GM23248 (cell line): ENCODE measurements around the gene ARL9. TPM values are rescaled to one million over a fixed set of nuclear protein-coding genes. Genes with fewer than 3 reads are reported as not detected.

ENCODE experiments used
- DNase-seq: peaks from one replicate; pipeline ENCODE4 v3.0.0-alpha.2; 2015
- H2AFZ ChIP-seq: fragments of 200-600 bp; sonication (generic); 2 replicates; pipeline ENCODE4 v1.6.1; 2016; ENCODE audit warnings: antibody characterized with exemption
- H3F3A ChIP-seq: fragments of 200-600 bp; sonication (generic); 2 replicates; pipeline ENCODE4 v1.6.1; 2016; ENCODE audit warnings: mild to moderate bottlenecking, antibody characterized with exemption, mixed run types; ENCODE audit not compliant: insufficient read depth
- H3K27ac ChIP-seq: fragments of 200-600 bp; sonication (generic); 2 replicates; pipeline ENCODE4 v1.5.1; 2016; ENCODE audit warnings: mild to moderate bottlenecking
- H3K27me3 ChIP-seq: fragments of 200-600 bp; sonication (generic); replicated peaks from 2 replicates; pipeline ENCODE4 v1.6.1; 2016; ENCODE audit warnings: mild to moderate bottlenecking; ENCODE audit not compliant: insufficient read depth
- H3K36me3 ChIP-seq: fragments of 200-600 bp; sonication (generic); 2 replicates; pipeline ENCODE4 v1.6.1; 2016; ENCODE audit warnings: low read depth, mild to moderate bottlenecking
- H3K4me1 ChIP-seq: fragments of 200-600 bp; sonication (generic); 2 replicates; pipeline ENCODE4 v1.6.1; 2016; ENCODE audit warnings: mild to moderate bottlenecking; ENCODE audit not compliant: insufficient read depth
- H3K4me2 ChIP-seq: fragments of 200-600 bp; sonication (generic); one replicate; pipeline ENCODE4 v1.6.1; 2016; ENCODE audit warnings: mild to moderate bottlenecking; ENCODE audit not compliant: unreplicated experiment
- H3K4me3 ChIP-seq: fragments of 200-600 bp; sonication (generic); 2 replicates; pipeline ENCODE4 v1.5.1; 2016; ENCODE audit warnings: mild to moderate bottlenecking
- H3K79me2 ChIP-seq: fragments of 200-600 bp; sonication (generic); 2 replicates; pipeline ENCODE4 v1.6.1; 2016; ENCODE audit warnings: mild to moderate bottlenecking; ENCODE audit not compliant: insufficient read depth
- H3K9ac ChIP-seq: fragments of 200-600 bp; sonication (generic); 2 replicates; pipeline ENCODE4 v1.6.1; 2016; ENCODE audit warnings: mild to moderate bottlenecking
- H3K9me2 ChIP-seq: fragments of 200-600 bp; sonication (generic); 2 replicates; pipeline ENCODE4 v1.6.1; 2016; ENCODE audit warnings: mixed run types, mild to moderate bottlenecking, moderate library complexity; ENCODE audit not compliant: insufficient read depth
- H3K9me3 ChIP-seq: fragments of 200-600 bp; sonication (generic); one replicate; pipeline ENCODE4 v1.6.1; 2017; ENCODE audit warnings: low read depth
- H4K20me1 ChIP-seq: fragments of 200-600 bp; sonication (generic); 2 replicates; pipeline ENCODE4 v1.6.0; 2016; ENCODE audit not compliant: insufficient read depth
- EZH2 ChIP-seq: fragments of 200-600 bp; sonication (generic); IDR thresholded peaks from 2 replicates; pipeline ENCODE4 v1.6.1; 2018; ENCODE audit warnings: antibody characterized with exemption, mild to moderate bottlenecking; ENCODE audit not compliant: insufficient read depth, poor library complexity, severe bottlenecking
- EZH2phosphoT487 ChIP-seq: fragments of 200-600 bp; sonication (generic); IDR thresholded peaks from 2 replicates; pipeline ENCODE4 v1.6.1; 2018; ENCODE audit warnings: antibody characterized with exemption, moderate library complexity, mild to moderate bottlenecking, low read depth; ENCODE audit not compliant: insufficient read depth
- WGBS, 2 experiments: methylation state at CpG; one replicate each; pipeline ENCODE4 v1.1.6; 2015 to 2017; ENCODE audit warnings: low lambda C conversion rate in 2 of 2, low coverage in 1 of 2; ENCODE audit errors: missing lambda C conversion rate in 2 of 2; 5-methylcytosine and 5-hydroxymethylcytosine counted together
- in situ Hi-C: fragments of 300-500 bp; cut with MboI; formaldehyde crosslinking; loops from 2 replicates; pipeline ENCODE4 v1.15.0; 2020
- polyA plus RNA-seq: library from polyadenylated mRNA; unstranded; fragments of >200 nt; fragmentation: Nextera tagmentation; extraction: Ambion mirVana; gene quantifications from 2 replicates; pipeline ENCODE4 v1.2.1, GENCODE V29; 2016
- total RNA-seq: library from RNA; depleted of rRNA; stranded (reverse); fragments of >200 nt; shearing (Covaris generic); gene quantifications from 2 replicates; pipeline ENCODE4 v1.2.3, GENCODE V29; 2014; rRNA removed

ARL9 gene
- total RNA-seq (not detected in 2 replicates), polyA plus RNA-seq (0.24 and 0.29 TPM in 2 replicates)

- Histone ChIP-seq H4K20me1 (no peaks in the 10 kb centered on the region), H3K9ac (peak within 1 kb of the TSS; percentile 76), H3K9me2 (no peaks in the 10 kb centered on the region), H3K4me2 (peak within 1 kb of the TSS; percentile 91), H3F3A (peaks cover 28% of the 10 kb centered on the region; the same call in 1 of the 2 replicates), H3K9me3 (no peaks in the 10 kb centered on the region), H3K27me3 (no peaks in the 10 kb centered on the region), H3K27ac (peak within 1 kb of the TSS; percentile 48), H3K79me2 (no peaks in the 10 kb centered on the region), H2AFZ (peak within 1 kb of the TSS; percentile 90), H3K36me3 (peaks cover 8% of the 10 kb centered on the region), H3K4me3 (peak within 1 kb of the TSS; percentile 89), H3K4me1 (no peaks in the 10 kb centered on the region)
- DNase-seq, result peak; percentile 85
- WGBS, 2 experiments, result 2% methylated on average over 54 to 56 of the region's 56 CpGs
- in situ Hi-C loops, result no loop called here
- TF ChIP-seq EZH2 (no peak), EZH2phosphoT487 (no peak)
These were observed at the start of gene ARL9 for GRCh38 chr4:56505269-56506130. ARL9 (plus strand) TSS chr4:56505791; CDS start chr4:56505863, 72 bp downstream.

- H3K36me3 ChIP-seq, result peaks cover 55% of the 10 kb centered on the region
- in situ Hi-C loops, result no loop called here
- no peaks in the 10 kb centered on the region for H3K9me3 ChIP-seq
These were observed 45.5 kb upstream of the ARL9 start for GRCh38 chr4:56460085-56460484.

GRCh38 chr4:56462157-56462556, 43.4 kb upstream of the ARL9 start:
- in situ Hi-C loops, result no loop called here
- Histone ChIP-seq H3K4me1 (peaks cover 20% of the 10 kb centered on the region), H3K27ac (no peak overlapping the region), H2AFZ (no peak overlapping the region), H3K9me3 (no peaks in the 10 kb centered on the region), H4K20me1 (no peaks in the 10 kb centered on the region), H3K27me3 (no peaks in the 10 kb centered on the region), H3K4me2 (no peak overlapping the region), H3K36me3 (peaks cover 38% of the 10 kb centered on the region), H3K79me2 (peaks cover 80% of the 10 kb centered on the region), H3F3A (peaks cover 31% of the 10 kb centered on the region), H3K9ac (no peak overlapping the region), H3K4me3 (no peak overlapping the region), H3K9me2 (no peaks in the 10 kb centered on the region)
- no peak for TF ChIP-seq EZH2
- TF ChIP-seq EZH2phosphoT487, result no peak
- DNase-seq, result no peak

More at GRCh38 chr4:56460085-56460484, 45.5 kb upstream of the ARL9 start:
- H3F3A ChIP-seq, result peaks cover 20% of the 10 kb centered on the region; the same call in 1 of the 2 replicates
- TF ChIP-seq EZH2phosphoT487 (no peak), EZH2 (no peak)
- no peak overlapping the region for H3K4me2 ChIP-seq
- H3K27me3 ChIP-seq, result no peaks in the 10 kb centered on the region
- no peak overlapping the region for H3K4me3 ChIP-seq
- H3K9ac ChIP-seq, result no peak overlapping the region
- peak overlapping the region; percentile 12; the same call in 1 of the 2 replicates for H3K27ac ChIP-seq
- H2AFZ ChIP-seq, result no peak overlapping the region
- H3K9me2 ChIP-seq, result no peaks in the 10 kb centered on the region
- H3K79me2 ChIP-seq, result peaks cover 67% of the 10 kb centered on the region
- DNase-seq, result peak; percentile 25
- H3K4me1 ChIP-seq, result peaks cover 9% of the 10 kb centered on the region
- H4K20me1 ChIP-seq, result no peaks in the 10 kb centered on the region
- WGBS, 2 experiments, result 63 to 66% methylated on average over 3 of the region's 3 CpGs

- in situ Hi-C loops, result no loop called here
- no peaks in the 10 kb centered on the region for H3K9me3 ChIP-seq
- no peak overlapping the region for H3K4me3 ChIP-seq
- no peaks in the 10 kb centered on the region for H4K20me1 ChIP-seq
- no peak overlapping the region for H3K4me2 ChIP-seq
- peaks cover 27% of the 10 kb centered on the region for H3K36me3 ChIP-seq
- H3K27me3 ChIP-seq, result no peaks in the 10 kb centered on the region
- peaks cover 87% of the 10 kb centered on the region for H3K79me2 ChIP-seq
- H3F3A ChIP-seq, result peaks cover 32% of the 10 kb centered on the region
- no peaks in the 10 kb centered on the region for H3K9me2 ChIP-seq
- H3K4me1 ChIP-seq, result peaks cover 23% of the 10 kb centered on the region
- H3K27ac ChIP-seq, result no peak overlapping the region
- DNase-seq, result no peak
- no peak overlapping the region for H3K9ac ChIP-seq
- WGBS, 2 experiments, result 86 to 95% methylated on average over 5 of the region's 5 CpGs
- H2AFZ ChIP-seq, result no peak overlapping the region
- TF ChIP-seq EZH2, result no peak
- no peak for TF ChIP-seq EZH2phosphoT487
These were observed 41.9 kb upstream of the ARL9 start for GRCh38 chr4:56463711-56464110.
